Upper lobe of right lung (tissue), 1 donor: ENCODE data around the gene NPHP3. TPM values are rescaled to one million over a fixed set of nuclear protein-coding genes. Genes with fewer than 3 reads are reported as not detected.
A peak's percentile ranks its signal among the peaks of the same experiment; 100 is the strongest.
"Not testable (repeated sequence)": the region's sequence is repeated elsewhere in the genome, so short reads cannot be mapped to it uniquely, and the experiment has no call there.

Experiments used
- ATAC-seq: fragments of 200-7000 bp; cut with Tn5 transposase; one replicate; pipeline ENCODE4 v1.9.1; 2020; ENCODE audit warnings: mild to moderate bottlenecking, moderate library complexity
- DNase-seq: peaks from one replicate; pipeline ENCODE4 v3.0.0-alpha.2; 2020
- H3K27ac ChIP-seq: fragments of 200-600 bp; one replicate; pipeline ENCODE4 v1.8.0; 2022
- H3K27me3 ChIP-seq: fragments of 200-600 bp; one replicate; pipeline ENCODE4 v1.8.0; 2022; ENCODE audit warnings: mild to moderate bottlenecking
- H3K36me3 ChIP-seq: fragments of 200-600 bp; one replicate; pipeline ENCODE4 v1.8.0; 2022
- H3K4me1 ChIP-seq: fragments of 200-600 bp; one replicate; pipeline ENCODE4 v1.8.0; 2022
- H3K4me3 ChIP-seq: fragments of 200-600 bp; one replicate; pipeline ENCODE4 v1.8.0; 2022; ENCODE audit warnings: mild to moderate bottlenecking
- H3K9me3 ChIP-seq: fragments of 200-600 bp; one replicate; pipeline ENCODE4 v1.8.0; 2022
- CTCF ChIP-seq: fragments of 200-600 bp; IDR thresholded peaks from one replicate; pipeline ENCODE4 v1.8.0; 2022; ENCODE audit warnings: antibody characterized with exemption
- intact Hi-C: fragments of 100-400 bp; cut with DNase I; formaldehyde crosslinking; loops from one replicate; pipeline ENCODE4 v1.11.0; 2022
- total RNA-seq: library from RNA; stranded (reverse); fragmentation: NEBNext Ultra II Directional; extraction: Animal tissue kit (Norgen Biotek cat#: 25700); gene quantifications from one replicate; pipeline ENCODE4 v1.2.1, GENCODE V29; 2021
- donor health status: DM: no; HTN: yes; CAD: no; lungs with severe emphysema.

The NPHP3 gene
- total RNA-seq, 1 donor from 2014 or later: 33.7 TPM

- no peak for TF ChIP-seq CTCF
- intact Hi-C loops: no loop called here
- no peaks in the 10 kb centered on the region for H3K27me3 ChIP-seq
- H3K4me3 ChIP-seq: no peak overlapping the region
- H3K4me1 ChIP-seq: no peaks in the 10 kb centered on the region
- no peak overlapping the region for H3K27ac ChIP-seq
- no peaks in the 10 kb centered on the region for H3K9me3 ChIP-seq
- ATAC-seq (no peak), DNase-seq (no peak)
- no peaks in the 10 kb centered on the region for H3K36me3 ChIP-seq
Observed at GRCh38 chr3:132749786-132750185, 27.6 kb upstream of the NPHP3 start.

- ATAC-seq, H3K4me3 ChIP-seq, H3K27ac ChIP-seq, H3K9me3 ChIP-seq, H3K27me3 ChIP-seq, DNase-seq, H3K36me3 ChIP-seq, intact Hi-C loops, H3K4me1 ChIP-seq: not testable (repeated sequence)
Observed at GRCh38 chr3:132746720-132747119, 24.5 kb upstream of the NPHP3 start.

- H3K27me3 ChIP-seq: no peaks in the 10 kb centered on the region
- H3K36me3 ChIP-seq: no peaks in the 10 kb centered on the region
- no peak overlapping the region for H3K4me3 ChIP-seq
- no peaks in the 10 kb centered on the region for H3K4me1 ChIP-seq
- no peaks in the 10 kb centered on the region for H3K9me3 ChIP-seq
- intact Hi-C loops: no loop called here
- no peak for TF ChIP-seq CTCF
- ATAC-seq (no peak), DNase-seq (no peak)
- H3K27ac ChIP-seq: no peak overlapping the region
Observed at GRCh38 chr3:132738314-132738713, 16.1 kb upstream of the NPHP3 start.

DNA sequence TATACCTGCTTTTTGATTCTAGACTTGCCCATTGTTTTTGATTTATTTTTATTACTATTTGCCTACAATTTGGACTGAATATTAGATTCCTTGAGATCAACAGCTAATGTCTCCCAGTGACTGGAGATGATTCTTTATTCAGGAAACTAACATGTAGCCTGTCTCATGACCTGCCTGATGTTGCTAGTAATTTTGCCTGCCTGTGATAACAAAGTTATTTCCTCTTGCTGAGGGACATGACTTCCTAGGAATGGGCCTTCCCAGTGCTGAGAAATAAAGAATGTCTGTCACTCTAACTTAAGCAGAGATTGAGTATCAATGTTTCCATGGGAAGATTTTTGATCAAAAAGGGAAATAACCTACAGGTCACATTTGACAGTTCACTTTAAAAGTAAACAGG, 13.4 kb upstream of the NPHP3 start:
- H3K27me3 ChIP-seq: no peaks in the 10 kb centered on the region
- DNase-seq: no peak
- TF ChIP-seq CTCF: no peak
- H3K36me3 ChIP-seq: no peaks in the 10 kb centered on the region
- H3K9me3 ChIP-seq: no peaks in the 10 kb centered on the region
- H3K27ac ChIP-seq: no peak overlapping the region
- no peak overlapping the region for H3K4me3 ChIP-seq
- no peak for ATAC-seq
- no peaks in the 10 kb centered on the region for H3K4me1 ChIP-seq
- intact Hi-C loops: no loop called here

DNA sequence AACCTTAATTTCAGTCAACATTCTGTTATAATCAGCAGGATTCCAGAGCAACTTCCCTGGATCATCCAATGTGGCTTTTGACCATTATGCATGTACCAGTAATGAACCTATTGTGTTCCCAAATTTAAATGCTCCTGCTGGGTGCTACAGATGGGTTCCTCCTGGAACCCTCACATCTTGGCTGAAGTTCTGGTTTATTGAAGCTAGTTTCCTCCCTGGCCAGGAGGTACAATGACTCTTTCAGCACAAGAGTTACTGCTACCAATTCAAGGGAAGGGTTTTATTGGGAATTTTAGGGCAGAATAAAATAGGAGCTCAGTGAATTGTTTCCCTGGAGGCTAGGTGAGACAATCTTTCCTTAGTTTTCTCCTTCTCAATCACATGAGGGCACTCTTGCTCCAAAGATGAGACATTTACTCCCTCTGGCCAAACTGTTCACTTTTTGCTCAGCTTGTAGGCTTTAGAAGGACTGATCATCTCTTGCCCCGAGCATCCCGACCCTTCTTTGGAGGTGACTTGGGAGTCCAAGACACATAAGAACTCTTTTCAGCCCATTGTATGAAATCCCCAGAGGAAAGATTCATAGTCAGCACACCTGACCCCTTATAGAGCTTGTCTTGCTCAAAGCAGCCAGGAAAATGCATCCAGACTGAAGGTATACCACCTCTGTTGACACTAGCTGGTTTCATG, 8.8 kb upstream of the NPHP3 start:
- Histone ChIP-seq H3K4me3 (no peak overlapping the region), H3K27ac (no peak overlapping the region), H3K36me3 (no peaks in the 10 kb centered on the region), H3K27me3 (no peaks in the 10 kb centered on the region), H3K4me1 (no peaks in the 10 kb centered on the region), H3K9me3 (no peaks in the 10 kb centered on the region)
- intact Hi-C loops: no loop called here
- peak; percentile 47 for TF ChIP-seq CTCF
- peak; percentile 77 for ATAC-seq
- no peak for DNase-seq

GRCh38 chr3:132726341-132726823, 4.2 kb upstream of the NPHP3 start:
- Histone ChIP-seq H3K9me3 (no peaks in the 10 kb centered on the region), H3K36me3 (no peaks in the 10 kb centered on the region), H3K4me3 (no peak overlapping the region), H3K4me1 (peaks cover 10% of the 10 kb centered on the region), H3K27me3 (no peaks in the 10 kb centered on the region), H3K27ac (no peak overlapping the region)
- intact Hi-C loops: no loop called here
- TF ChIP-seq CTCF: peak; percentile 85
- ATAC-seq (no peak), DNase-seq (no peak)
